Activated naive CD4-positive, alpha-beta T cell treated with anti-CD3 and anti-CD28 coated beads, Interleukin-2, amount 50 U/mL, for 72 hours (primary cell): Measurements from ENCODE around the gene OPRD1. TPM values are rescaled to one million over a fixed set of nuclear protein-coding genes. Genes with fewer than 3 reads are reported as not detected.
"Not testable (repeated sequence)": the region's sequence is repeated elsewhere in the genome, so short reads cannot be mapped to it uniquely, and the experiment has no call there.

Experiments
- ATAC-seq, 2 donors: fragments of 150-1000 bp; cut with Tn5 transposase; 2 replicates each; pipeline ENCODE4 v1.10.0; 2021; ENCODE audit warnings: mild to moderate bottlenecking in 2 of 2, moderate library complexity in 2 of 2
- DNase-seq, 2 donors: peaks; one replicate each; pipeline ENCODE4 v3.0.0; 2021 to 2022; ENCODE audit warnings: low spot score in 2 of 2
- H3K27ac Mint-ChIP-seq, 2 donors: one replicate each; pipeline ENCODE4 v1.8.0; 2022; ENCODE audit warnings: mild to moderate bottlenecking in 2 of 2, mixed read lengths in 2 of 2
- H3K36me3 Mint-ChIP-seq, 2 donors: one replicate each; pipeline ENCODE4 v1.8.0; 2022; ENCODE audit warnings: mixed read lengths in 2 of 2
- H3K9me3 Mint-ChIP-seq, 2 donors: one replicate each; pipeline ENCODE4 v1.8.0; 2022; ENCODE audit warnings: mixed read lengths in 2 of 2
- total RNA-seq, 2 donors: library from RNA; stranded (reverse); gene quantifications; one replicate each; pipeline ENCODE4 v1.2.3, GENCODE V29; 2022

OPRD1 gene
- total RNA-seq, 2 donors from 2014 or later, result 0.05 TPM; not detected in 1

DNA sequence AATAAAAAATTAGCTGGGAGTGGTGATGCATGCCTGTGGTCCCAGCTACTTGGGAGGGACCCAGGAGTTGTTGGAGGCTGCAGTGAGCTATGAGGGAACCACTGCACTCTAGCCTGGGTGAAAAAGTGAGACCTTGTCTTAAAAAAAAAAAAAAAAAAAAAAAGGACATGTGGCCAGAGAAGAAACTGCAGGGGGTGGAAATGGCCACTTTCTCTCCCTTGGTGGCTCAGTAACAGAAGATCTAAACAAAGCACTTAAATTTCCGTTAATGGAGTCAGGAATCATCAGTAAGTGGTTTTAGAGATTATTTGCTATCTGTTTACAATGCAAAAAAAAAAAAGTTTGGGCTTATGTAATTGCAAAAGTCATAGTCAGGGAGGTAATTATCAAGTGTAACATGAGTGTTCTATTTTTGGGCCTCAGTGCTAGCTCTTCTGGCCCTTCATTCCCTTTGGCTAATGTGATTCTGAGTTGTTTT lies 19.3 kb upstream of the OPRD1 start:
- H3K27ac Mint-ChIP-seq, result peak overlapping the region in 1 of 2 donors; percentile 10
- H3K9me3 Mint-ChIP-seq, result no peaks in the 10 kb centered on the region
- no peaks in the 10 kb centered on the region for H3K36me3 Mint-ChIP-seq

DNA sequence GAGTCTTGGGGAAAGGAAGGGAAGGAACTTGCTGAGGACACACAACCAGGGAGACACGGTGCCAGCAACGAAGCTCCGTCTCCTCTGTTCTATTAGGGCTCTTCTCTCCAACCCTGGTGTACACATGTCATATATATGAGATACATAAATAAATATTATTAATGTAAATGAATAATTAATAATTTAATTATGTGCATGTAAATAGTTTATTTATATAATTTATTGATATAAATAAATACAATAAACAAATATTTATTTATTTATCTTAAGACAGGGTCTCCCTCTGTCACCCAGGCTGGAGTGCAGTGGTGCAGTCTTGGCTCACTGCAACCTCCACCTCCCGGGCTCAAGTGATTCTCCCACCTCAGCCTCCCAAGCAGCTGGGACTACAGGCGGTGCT lies 17.4 kb upstream of the OPRD1 start:
- DNase-seq, H3K27ac Mint-ChIP-seq, H3K36me3 Mint-ChIP-seq, H3K9me3 Mint-ChIP-seq, ATAC-seq: not testable (repeated sequence)

More for the DNA sequence above, 19.3 kb upstream of the OPRD1 start:
- ATAC-seq (no peak), DNase-seq (no peak)

DNA sequence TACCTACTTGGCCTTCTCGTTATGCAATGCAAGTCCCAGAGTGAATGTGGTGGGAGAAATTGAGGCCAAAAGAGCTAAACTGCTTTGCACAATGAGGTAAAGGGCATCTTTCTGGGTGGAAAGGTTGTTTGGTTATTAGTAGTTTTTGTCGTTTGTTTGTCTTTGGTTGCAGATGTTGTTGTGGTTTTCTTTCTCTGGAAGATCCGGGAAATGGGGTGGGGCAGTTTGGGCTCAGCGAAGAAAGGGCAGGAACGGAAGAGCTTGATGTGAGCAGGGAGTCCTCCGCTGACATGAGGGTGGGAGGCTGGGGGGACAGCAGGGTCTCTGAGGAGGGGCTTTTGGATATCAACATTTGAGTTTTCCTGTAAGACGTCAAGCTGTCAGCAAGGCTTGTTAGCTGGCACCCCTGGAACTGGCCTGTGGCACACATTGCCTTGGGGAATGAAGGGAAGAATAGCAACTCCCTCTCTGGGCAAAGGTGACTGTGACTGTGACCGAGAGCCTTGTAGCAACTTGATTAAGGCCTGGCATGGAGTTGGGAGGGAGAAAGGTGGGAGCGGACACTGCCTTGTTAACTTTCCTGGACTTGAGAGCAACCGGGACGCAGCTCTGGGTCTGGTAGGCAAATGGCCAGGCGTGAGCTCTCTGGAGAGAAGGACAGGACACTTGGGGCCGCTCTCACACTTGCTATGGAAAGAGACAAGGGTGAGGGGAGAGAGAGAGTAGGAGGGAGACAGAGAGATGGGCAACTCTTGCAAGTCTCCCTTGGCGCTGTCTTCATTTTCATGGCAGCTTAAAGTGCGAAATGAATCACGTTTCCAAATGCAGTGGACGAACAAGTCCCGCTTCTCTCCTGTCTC lies 15.4 kb upstream of the OPRD1 start:
- no peak for ATAC-seq
- no peaks in the 10 kb centered on the region for H3K9me3 Mint-ChIP-seq
- no peak for DNase-seq
- H3K27ac Mint-ChIP-seq, result no peak overlapping the region
- no peaks in the 10 kb centered on the region for H3K36me3 Mint-ChIP-seq

DNA sequence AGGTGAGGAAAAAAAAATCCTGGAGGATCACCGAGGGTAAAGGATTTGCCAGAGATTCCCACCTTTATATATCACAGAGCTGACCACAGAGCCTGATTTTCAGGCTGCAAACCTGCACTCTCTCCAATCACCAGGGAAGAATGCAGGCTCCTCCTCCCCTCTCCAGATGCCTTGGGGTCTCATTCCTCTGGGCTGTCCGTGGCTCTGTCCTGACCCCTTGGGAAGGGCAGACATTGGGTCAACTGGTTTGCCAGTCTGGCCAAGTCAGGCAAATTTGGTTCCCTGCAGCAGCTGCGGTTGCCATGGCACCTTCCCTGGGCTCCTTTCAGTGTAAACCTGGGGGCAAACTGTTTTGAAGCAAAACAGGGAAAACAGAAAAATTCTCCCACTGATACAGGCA lies 11.6 kb upstream of the OPRD1 start:
- H3K27ac Mint-ChIP-seq, result no peak overlapping the region

DNA sequence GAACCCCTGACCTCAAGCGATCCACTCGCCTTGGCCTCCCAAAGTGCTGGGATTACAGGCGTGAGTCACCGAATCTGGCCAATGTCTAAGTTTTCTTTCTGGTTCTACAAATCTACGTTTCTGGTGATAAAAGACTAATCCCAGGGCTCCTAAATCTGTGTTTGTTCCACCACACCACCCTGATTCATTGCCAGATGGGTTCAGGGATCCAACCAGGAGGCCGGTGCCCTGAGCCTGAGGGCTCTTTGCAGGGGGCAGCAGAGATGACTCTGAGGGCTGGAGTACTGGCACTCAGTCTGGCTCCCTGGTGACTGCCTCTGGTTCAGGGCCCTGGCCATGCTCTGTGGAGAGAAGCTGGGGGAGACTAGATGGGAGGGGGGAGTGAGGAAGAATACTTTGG lies 10.5 kb upstream of the OPRD1 start:
- H3K27ac Mint-ChIP-seq, result peak overlapping the region in 1 of 2 donors; percentile 3
- no peak for ATAC-seq
- DNase-seq, result no peak
- H3K9me3 Mint-ChIP-seq, result no peaks in the 10 kb centered on the region
- no peaks in the 10 kb centered on the region for H3K36me3 Mint-ChIP-seq

More for the DNA sequence above, 11.6 kb upstream of the OPRD1 start:
- Mint-ChIP-seq H3K9me3 (no peaks in the 10 kb centered on the region), H3K36me3 (no peaks in the 10 kb centered on the region)
- no peak for DNase-seq
- ATAC-seq, result no peak

DNA sequence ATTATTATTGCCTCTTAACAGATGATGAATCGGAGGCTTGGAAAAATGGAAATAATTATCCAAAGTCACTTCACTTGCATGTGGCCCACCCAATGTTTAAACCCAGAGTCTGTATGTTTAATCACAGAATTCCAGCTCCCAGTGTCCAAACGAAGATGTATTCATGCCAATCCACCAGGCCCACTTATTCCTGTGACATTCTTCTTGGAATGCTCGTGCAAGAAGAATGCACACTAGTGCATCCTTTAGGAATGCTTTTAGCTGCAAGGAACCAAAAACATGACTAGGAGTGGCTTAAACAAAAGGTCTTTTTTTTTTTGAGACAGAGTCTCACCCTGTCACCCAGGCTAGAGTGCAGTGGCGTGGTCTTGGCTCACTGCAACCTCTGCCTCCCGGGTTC lies 8.9 kb upstream of the OPRD1 start:
- no peak for ATAC-seq
- Mint-ChIP-seq H3K36me3 (no peaks in the 10 kb centered on the region), H3K27ac (no peak overlapping the region), H3K9me3 (no peaks in the 10 kb centered on the region)
- no peak for DNase-seq

DNA sequence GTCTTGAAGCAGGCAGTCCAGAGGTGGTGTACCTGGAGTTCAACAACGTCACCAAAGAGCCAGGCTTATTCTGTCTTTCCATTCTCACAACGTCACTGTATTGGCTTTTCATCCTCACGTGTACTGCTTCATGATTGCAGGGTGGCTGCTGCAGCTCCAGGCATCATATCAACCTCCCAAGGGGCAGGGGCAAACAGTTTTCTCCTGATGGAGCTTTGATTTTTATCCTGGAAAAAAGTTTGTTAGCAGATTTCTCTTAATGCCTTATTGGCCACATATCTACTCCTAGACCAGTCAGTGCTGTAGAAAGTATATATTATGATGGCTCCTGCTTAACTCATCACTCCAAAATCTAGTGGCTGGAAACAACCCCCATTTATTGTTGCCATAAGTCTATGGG lies 8.3 kb upstream of the OPRD1 start:
- DNase-seq, result no peak
- ATAC-seq, result no peak
- Mint-ChIP-seq H3K36me3 (no peaks in the 10 kb centered on the region), H3K27ac (no peak overlapping the region), H3K9me3 (no peaks in the 10 kb centered on the region)

DNA sequence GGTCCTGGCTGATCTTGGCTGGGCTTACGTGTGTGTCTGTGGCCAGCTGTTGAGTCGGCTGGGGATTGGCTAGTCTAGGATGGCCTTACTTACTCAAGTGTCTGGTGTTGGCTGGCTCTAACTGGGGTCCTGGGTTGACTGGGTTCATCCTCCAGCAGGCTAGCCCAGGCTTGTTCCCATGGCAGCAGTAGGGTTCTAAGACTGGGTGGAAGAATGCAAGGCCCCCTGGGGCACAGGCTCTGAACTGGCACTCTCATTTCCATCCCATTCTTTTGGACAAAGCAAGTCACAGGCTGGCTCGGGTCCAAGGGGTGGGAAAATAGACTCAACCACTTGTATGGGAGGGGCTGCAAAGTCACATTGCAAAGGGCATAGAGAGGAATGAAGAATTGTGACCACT lies 7.9 kb upstream of the OPRD1 start:
- Mint-ChIP-seq H3K27ac (no peak overlapping the region), H3K36me3 (no peaks in the 10 kb centered on the region), H3K9me3 (no peaks in the 10 kb centered on the region)
- DNase-seq (no peak), ATAC-seq (no peak)

DNA sequence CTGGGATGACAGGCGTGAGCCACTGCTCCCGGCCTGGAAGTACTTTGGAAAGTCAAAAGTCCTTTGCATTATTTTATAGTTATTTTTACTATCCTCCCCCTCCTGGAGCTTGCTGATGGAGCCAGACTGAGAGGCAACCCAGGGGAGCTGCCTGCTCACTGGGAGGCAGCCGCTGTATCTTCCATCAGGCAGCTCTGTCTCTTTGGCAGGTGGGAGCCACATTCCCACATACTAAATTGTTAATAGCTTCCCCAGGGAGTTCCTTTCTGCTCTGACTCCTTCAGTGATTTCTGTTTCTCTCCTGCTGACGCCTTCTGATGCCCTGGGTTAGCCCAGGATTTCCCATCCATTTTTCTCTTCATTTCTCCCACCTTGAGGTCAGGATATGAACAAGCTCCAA lies 4.9 kb upstream of the OPRD1 start:
- ATAC-seq (no peak), DNase-seq (no peak)
- H3K36me3 Mint-ChIP-seq, result no peaks in the 10 kb centered on the region
- no peak overlapping the region for H3K27ac Mint-ChIP-seq
- H3K9me3 Mint-ChIP-seq, result no peaks in the 10 kb centered on the region

DNA sequence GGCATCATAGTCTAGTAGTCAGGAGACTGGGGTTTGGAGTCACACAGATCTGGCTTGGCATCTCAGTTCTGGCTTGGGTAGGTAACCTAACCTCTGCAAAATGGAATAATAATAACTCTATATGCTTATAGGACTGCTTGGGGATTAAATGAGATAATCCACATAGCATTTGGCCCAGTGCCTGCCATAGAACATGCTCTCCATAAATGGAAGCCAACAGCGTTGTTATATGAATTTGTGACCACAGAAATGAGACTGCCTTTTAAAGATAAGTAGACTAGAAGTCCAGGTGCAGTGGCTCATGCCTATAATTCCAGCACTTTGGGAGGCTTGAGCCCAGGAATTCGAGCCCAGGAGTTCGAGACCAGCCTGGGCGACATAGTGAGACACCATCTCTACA lies 4.0 kb upstream of the OPRD1 start:
- Mint-ChIP-seq H3K9me3 (no peaks in the 10 kb centered on the region), H3K36me3 (no peaks in the 10 kb centered on the region), H3K27ac (no peak overlapping the region)
- no peak for DNase-seq
- no peak for ATAC-seq

DNA sequence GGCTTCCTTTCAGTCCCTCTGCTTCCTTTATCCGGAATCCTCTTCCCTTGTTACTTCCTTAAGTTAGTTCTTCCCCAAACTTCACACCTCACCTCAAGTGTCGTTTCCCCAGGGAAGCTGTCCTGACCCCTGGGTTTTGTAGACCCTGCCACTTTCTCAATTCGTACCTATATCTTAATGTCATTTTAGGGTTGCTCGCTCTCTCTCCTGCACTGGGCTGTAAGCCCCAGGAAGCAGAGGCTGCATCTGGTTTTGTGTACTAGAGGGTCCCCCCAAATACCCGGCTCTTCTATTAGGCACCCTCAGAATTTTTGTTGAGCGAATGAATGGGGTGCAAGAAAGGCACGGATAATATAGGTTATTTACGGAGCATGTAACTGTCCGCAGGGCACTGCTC lies 603 bp upstream of the OPRD1 start:
- no peaks in the 10 kb centered on the region for H3K9me3 Mint-ChIP-seq
- H3K36me3 Mint-ChIP-seq, result no peaks in the 10 kb centered on the region
- H3K27ac Mint-ChIP-seq, result no peak overlapping the region
- DNase-seq (no peak), ATAC-seq (no peak)

DNA sequence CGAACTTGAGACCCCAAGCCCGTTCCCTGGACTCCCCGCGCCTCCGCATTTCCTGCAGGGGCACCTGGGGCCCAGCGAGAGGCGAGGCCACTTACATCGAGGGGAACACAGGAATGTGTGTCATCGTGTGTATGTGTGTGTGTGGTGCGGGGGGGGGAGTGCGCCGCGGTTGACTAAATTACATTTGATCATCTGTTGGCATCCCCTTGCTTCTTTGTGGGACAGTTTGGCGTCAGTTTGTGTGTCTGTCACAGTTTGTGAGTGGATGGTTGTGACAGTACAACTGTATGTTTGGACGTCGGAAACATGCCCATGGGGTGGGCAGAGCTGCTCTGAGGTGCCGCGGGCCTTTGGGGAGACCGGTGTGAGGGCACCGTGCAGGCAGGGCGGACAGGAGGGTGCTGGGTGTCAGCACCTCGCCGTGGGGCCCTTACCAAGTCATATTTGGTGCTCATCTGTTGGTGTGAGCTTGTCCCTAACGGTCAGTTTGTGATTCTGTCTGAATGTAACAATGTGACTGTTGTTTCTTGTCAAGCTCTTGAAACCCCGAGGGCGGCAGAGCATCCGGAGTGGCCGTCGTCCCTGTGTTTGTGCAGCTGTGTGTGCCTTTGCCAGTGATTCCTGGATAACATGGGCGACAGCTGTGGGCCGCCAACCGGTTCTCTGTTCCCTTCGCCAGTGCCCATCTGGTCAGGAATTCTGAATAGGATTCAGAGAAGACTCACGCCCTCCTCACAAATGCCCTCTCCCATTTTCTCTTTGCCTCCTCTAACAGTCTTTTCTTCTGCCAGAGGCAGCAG lies 899 bp downstream of the OPRD1 start:
- Mint-ChIP-seq H3K36me3 (no peaks in the 10 kb centered on the region), H3K27ac (no peak overlapping the region), H3K9me3 (no peaks in the 10 kb centered on the region)
- no peak for ATAC-seq
- DNase-seq, result no peak

DNA sequence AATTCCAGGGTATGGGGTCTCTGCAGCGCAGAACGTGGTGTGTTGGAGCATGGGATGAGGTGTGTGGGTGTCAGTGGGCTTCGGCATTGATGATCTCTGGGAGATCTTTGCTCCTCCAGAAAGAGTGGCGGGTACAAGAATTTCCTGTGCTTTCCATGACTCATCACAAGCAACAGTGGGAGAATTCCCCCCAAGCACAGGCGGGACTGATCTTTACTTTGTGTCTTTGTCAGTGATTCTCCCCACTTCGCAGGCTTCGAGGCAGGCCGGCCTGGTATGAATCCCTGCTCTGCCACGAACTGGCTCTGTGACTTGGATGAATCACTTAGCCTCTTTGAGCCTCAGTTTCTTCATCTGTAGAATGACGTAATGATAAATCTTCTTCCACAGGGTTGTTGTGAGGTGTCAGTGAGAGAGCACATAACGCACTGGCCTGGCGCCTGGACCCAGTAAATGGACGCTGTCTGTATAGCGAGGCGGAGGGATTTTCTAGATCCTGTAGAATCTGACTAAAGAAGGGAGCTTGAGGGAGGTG lies 2.0 kb downstream of the OPRD1 start:
- no peaks in the 10 kb centered on the region for H3K36me3 Mint-ChIP-seq
- H3K9me3 Mint-ChIP-seq, result no peaks in the 10 kb centered on the region
- no peak for ATAC-seq
- H3K27ac Mint-ChIP-seq, result no peak overlapping the region
- DNase-seq, result no peak

DNA sequence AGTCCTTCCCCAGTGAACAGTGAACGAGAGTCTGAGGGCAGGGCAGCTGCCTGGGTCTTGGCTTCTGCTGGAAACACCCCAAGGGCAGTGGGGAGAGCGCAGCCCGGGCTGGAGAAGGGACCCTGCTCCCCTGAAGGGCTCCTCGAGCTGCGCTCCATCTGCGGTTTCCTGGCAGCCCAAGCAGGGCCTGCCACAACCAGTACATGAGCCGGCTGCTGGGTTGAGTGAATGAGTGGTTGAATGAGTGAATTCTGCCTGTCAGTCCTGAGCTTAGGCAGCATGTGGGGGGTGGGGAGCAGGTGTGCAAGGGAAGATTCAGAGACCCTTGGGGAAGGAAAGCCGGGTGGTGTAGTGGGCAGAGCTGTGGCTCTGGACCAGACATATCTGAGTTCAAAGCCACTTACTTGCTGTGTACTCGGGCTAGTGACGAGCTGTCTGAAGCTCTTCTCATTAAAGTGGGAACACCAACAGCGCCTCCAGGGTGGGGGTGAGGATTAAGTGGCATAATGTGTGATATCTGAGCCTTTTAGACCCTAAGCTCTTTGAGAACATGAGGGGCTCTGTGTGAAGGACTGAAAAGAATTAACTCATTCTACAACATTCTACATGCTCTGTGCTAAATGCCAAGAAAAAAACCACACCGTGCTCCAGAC lies 3.7 kb downstream of the OPRD1 start:
- Mint-ChIP-seq H3K9me3 (no peaks in the 10 kb centered on the region), H3K36me3 (no peaks in the 10 kb centered on the region), H3K27ac (no peak overlapping the region)
- ATAC-seq, result no peak
- DNase-seq, result no peak

DNA sequence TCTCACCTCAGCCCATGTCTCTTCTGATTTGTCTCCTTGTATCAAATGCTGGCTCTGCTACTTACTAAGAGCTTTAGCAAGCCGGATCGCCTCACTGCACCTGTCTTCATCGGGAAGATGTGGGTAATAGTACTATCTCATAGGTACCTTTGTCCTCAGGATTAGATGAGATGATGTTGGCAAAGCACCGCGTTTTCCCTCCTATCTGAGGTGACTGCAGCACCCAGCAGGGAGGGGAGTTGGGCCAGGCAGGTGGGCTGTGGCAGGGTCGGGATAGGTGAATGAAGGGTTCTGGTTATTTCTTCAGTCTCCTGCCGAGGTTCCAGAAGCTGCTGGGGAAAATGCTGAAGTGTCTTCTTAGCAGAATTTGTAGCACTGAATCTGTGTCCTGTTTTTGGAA lies 5.2 kb downstream of the OPRD1 start:
- no peak for ATAC-seq
- Mint-ChIP-seq H3K36me3 (no peaks in the 10 kb centered on the region), H3K27ac (no peak overlapping the region), H3K9me3 (no peaks in the 10 kb centered on the region)
- DNase-seq, result no peak

DNA sequence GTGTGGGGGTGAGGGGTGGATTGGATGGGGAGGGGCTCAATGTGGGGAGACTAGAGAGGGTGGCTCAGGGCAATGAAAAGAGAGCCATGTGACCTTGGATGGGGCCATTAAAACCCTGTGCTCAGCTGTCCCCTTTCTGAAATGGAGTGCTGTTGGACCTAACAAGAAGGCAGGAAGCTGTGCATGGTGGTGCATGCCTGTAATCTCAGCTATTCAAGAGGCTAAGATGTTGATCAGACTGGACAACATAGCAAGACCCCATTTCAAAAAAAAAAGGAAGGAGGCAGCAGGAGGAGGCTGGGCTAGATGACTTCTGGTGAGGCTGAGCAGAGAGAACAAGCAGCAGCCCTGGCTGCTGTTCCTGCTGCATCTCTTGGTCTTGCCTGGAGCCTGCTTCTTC lies 7.0 kb downstream of the OPRD1 start:
- H3K27ac Mint-ChIP-seq, result no peak overlapping the region
- H3K9me3 Mint-ChIP-seq, result no peaks in the 10 kb centered on the region
- no peak for ATAC-seq
- no peaks in the 10 kb centered on the region for H3K36me3 Mint-ChIP-seq
- no peak for DNase-seq

DNA sequence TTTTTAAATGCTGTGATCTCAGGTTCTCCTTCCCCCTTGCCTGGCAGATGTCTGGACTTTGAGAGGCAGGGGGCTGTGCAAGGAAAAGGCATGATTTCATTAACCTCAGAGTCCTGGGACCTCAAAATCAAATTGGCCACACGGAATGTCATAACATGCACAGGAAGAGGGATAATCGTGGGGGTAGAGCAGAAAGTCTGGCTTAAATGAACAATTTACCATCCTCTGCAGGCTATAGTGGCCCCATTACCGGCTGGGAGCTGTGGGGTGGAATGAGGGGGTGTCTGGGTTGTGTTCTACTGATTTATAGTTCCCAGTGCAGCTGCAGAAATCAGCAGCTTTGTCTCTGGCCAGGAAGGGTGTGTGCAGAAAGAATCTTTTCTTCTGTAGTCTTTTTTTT lies 10.8 kb downstream of the OPRD1 start:
- DNase-seq, result no peak
- H3K9me3 Mint-ChIP-seq, result no peaks in the 10 kb centered on the region
- H3K36me3 Mint-ChIP-seq, result no peaks in the 10 kb centered on the region
- ATAC-seq, result no peak
- no peak overlapping the region for H3K27ac Mint-ChIP-seq
